B cell (primary cell): ENCODE results near the gene DSCAML1. TPM values are rescaled to one million over a fixed set of nuclear protein-coding genes. Genes with fewer than 3 reads are reported as not detected.

Source experiments
- ATAC-seq: fragments of 200-7000 bp; cut with Tn5 transposase; one replicate; pipeline ENCODE4 v1.10.0; 2021; ENCODE audit warnings: low read depth, mild to moderate bottlenecking, moderate number of reproducible peaks, moderate library complexity
- CTCF ChIA-PET: fragments of 350-600 bp; sonication (Branson Sonifier 250); formaldehyde crosslinking; loops from one replicate; lab custom pipeline; 2021; ENCODE audit warnings: antibody characterized with exemption, inconsistent platforms; lab: Charles Lee
- POLR2A ChIA-PET: fragments of 350-600 bp; sonication (Branson Sonifier 250); formaldehyde crosslinking; loops from one replicate; lab custom pipeline; 2021; ENCODE audit warnings: antibody characterized with exemption; lab: Charles Lee
- DNase-seq: peaks from one replicate; pipeline ENCODE4 v3.0.0; 2013
- H2AFZ ChIP-seq: 2 replicates; pipeline ENCODE4 v1.6.1; 2012; ENCODE audit warnings: mild to moderate bottlenecking, low read depth, low read length; ENCODE audit not compliant: insufficient read depth, poor library complexity, severe bottlenecking
- H3K27ac ChIP-seq, 2 donors: 1 replicate in 1 of 2; 2 replicates in 1 of 2; pipeline ENCODE4 v1.5.1; 2012 to 2013; ENCODE audit warnings: low read length in 2 of 2, mild to moderate bottlenecking in 2 of 2, moderate library complexity in 1 of 2
- H3K27me3 ChIP-seq, 4 experiments: fragments of 200-600 bp in 1 of 4; sonication (generic) in 1 of 4; replicated peaks in 1 of 4; 1 replicate in 2 of 4; 2 replicates in 2 of 4; pipeline versions ENCODE4 v1.6.1 to v1.7.0; 2013 to 2016; ENCODE audit warnings: low read length in 3 of 4, mild to moderate bottlenecking in 2 of 4, mixed read lengths in 1 of 4, moderate library complexity in 1 of 4; ENCODE audit not compliant: insufficient read depth in 4 of 4, control insufficient read depth in 3 of 4; ENCODE audit errors: control extremely low read depth in 1 of 4
- H3K36me3 ChIP-seq, 2 experiments: replicated peaks in 1 of 2; 1 replicate in 1 of 2; 2 replicates in 1 of 2; pipeline versions ENCODE4 v1.6.1 to v1.7.1; 2013; ENCODE audit warnings: low read length in 1 of 2; ENCODE audit not compliant: insufficient read depth in 2 of 2, control insufficient read depth in 1 of 2; ENCODE audit errors: control extremely low read depth in 1 of 2, extremely low read depth in 1 of 2
- H3K4me1 ChIP-seq, 2 donors: fragments of 200-600 bp in 1 of 2; sonication (generic) in 1 of 2; 1 replicate in 1 of 2; 2 replicates in 1 of 2; pipeline versions ENCODE4 v1.5.1 to v1.6.1; 2013 to 2017; ENCODE audit warnings: low read length in 2 of 2; ENCODE audit not compliant: control insufficient read depth in 2 of 2, insufficient read depth in 2 of 2
- H3K4me2 ChIP-seq: replicated peaks from 2 replicates; pipeline ENCODE3; 2012; ENCODE audit warnings: mild to moderate bottlenecking, low read depth, low read length; ENCODE audit not compliant: poor library complexity, severe bottlenecking
- H3K4me3 ChIP-seq, 5 experiments: fragments of 200-600 bp in 1 of 5; sonication (generic) in 1 of 5; 1 replicate in 3 of 5; 2 replicates in 2 of 5; pipeline versions ENCODE4 v1.5.1 to v1.7.0; 2011 to 2016; ENCODE audit warnings: low read length in 4 of 5, mild to moderate bottlenecking in 4 of 5, low read depth in 2 of 5, control low read depth in 1 of 5, moderate library complexity in 1 of 5; ENCODE audit not compliant: insufficient read depth in 1 of 5; ENCODE audit errors: control extremely low read depth in 1 of 5, extremely low read depth in 1 of 5
- H3K79me2 ChIP-seq: fragments of 200-600 bp; sonication (generic); one replicate; pipeline ENCODE4 v1.6.0; 2016; ENCODE audit warnings: low read length; ENCODE audit not compliant: control insufficient read depth, insufficient read depth
- H3K9ac ChIP-seq: fragments of 200-600 bp; sonication (generic); 2 replicates; pipeline ENCODE4 v1.6.1; 2017; ENCODE audit warnings: mild to moderate bottlenecking, low read length, moderate library complexity
- H3K9me3 ChIP-seq, 3 donors: one replicate each; pipeline versions ENCODE4 v1.6.1 to v1.7.1; 2013; ENCODE audit warnings: low read length in 2 of 3; ENCODE audit not compliant: control insufficient read depth in 2 of 3, insufficient read depth in 1 of 3; ENCODE audit errors: control extremely low read depth in 1 of 3
- H4K20me1 ChIP-seq: 2 replicates; pipeline ENCODE4 v1.6.0; 2012; ENCODE audit warnings: mild to moderate bottlenecking, low read length; ENCODE audit not compliant: insufficient read depth, control insufficient read depth, poor library complexity, severe bottlenecking
- H3K27ac Mint-ChIP-seq: one replicate; pipeline ENCODE4 v1.8.0; 2021; ENCODE audit warnings: mixed read lengths
- H3K27me3 Mint-ChIP-seq: one replicate; pipeline ENCODE4 v1.8.0; 2021; ENCODE audit warnings: mixed read lengths
- H3K4me1 Mint-ChIP-seq: one replicate; pipeline ENCODE4 v1.8.0; 2021; ENCODE audit warnings: mixed read lengths
- H3K4me3 Mint-ChIP-seq: one replicate; pipeline ENCODE4 v1.8.0; 2021; ENCODE audit warnings: mixed read lengths
- H3K9me3 Mint-ChIP-seq: one replicate; pipeline ENCODE4 v1.8.0; 2022; ENCODE audit warnings: mixed read lengths; ENCODE audit not compliant: insufficient read depth
- CTCF ChIP-seq: fragments of 200-600 bp; IDR thresholded peaks from one replicate; pipeline ENCODE4 v1.8.0; 2022; ENCODE audit warnings: antibody characterized with exemption, mild to moderate bottlenecking
- EZH2 ChIP-seq: IDR thresholded peaks from 2 replicates; pipeline ENCODE4 v1.6.1; 2012; ENCODE audit warnings: borderline replicate concordance, low read depth, mild to moderate bottlenecking, moderate library complexity, low read length; ENCODE audit not compliant: insufficient read depth, poor library complexity, severe bottlenecking
- WGBS: methylation state at CpG from one replicate; pipeline ENCODE4 v1.1.5; 2013; ENCODE audit warnings: missing lambda C conversion rate; ENCODE audit not compliant: insufficient coverage; 5-methylcytosine and 5-hydroxymethylcytosine counted together
- intact Hi-C: fragments of 100-400 bp; cut with micrococcal nuclease; formaldehyde crosslinking; loops from one replicate; pipeline ENCODE4 v1.10.0; 2022
- polyA plus RNA-seq: library from polyadenylated mRNA; depleted of rRNA; stranded (reverse); fragments of >200 nt; gene quantifications from 2 replicates; pipeline ENCODE4 v1.2.3, GENCODE V29; 2012
- total RNA-seq, 2 donors: library from RNA; stranded (reverse); fragments of 120-200 nt in 1 of 2; gene quantifications; 1 replicate in 1 of 2; 2 replicates in 1 of 2; pipeline versions ENCODE4 v1.2.3 to v1.2.4, GENCODE V29; 2013 to 2022

Gene DSCAML1
- total and polyA plus RNA-seq, 2 donors (not counting 1 experiment from before 2014, with no cell fraction given): 1.2 to 6.2 TPM

DNA sequence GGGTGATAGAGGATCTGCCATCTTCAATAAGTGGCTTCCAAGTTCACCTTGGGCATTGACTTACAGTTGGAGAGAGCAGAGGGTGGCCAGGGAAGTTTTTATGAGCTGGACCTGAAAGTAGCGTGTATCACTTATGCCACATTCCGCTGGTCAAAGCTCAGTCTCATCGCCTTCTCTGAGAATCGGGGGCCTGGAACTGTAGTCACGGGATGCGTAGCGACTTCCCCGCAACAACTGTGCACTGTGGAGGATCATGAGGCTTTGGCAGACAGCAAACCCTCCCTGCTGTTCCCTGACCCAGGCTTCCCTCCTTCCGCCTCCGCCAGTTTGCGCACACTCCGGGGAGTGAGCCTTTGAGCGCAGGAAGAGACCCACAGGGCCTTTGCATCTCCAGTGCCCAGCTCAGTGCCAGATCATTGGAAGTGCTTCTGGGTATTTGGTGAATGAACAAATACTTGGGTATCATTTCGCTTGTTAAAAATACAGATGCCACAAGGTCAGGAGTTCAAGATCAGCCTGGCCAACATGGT lies 373.9 kb downstream of the DSCAML1 start:
- 89% methylated on average over 14 of the region's 14 CpGs for WGBS

More for the DNA sequence above, 373.9 kb downstream of the DSCAML1 start:
- no peak for DNase-seq
- Mint-ChIP-seq H3K4me1 (peaks cover 8% of the 10 kb centered on the region), H3K4me3 (no peak overlapping the region), H3K9me3 (no peaks in the 10 kb centered on the region), H3K27me3 (peaks cover 5% of the 10 kb centered on the region), H3K27ac (no peak overlapping the region)
- peaks cover 0 to 8% of the 10 kb centered on the region in 2 donors for H3K4me1 ChIP-seq
- no peaks in the 10 kb centered on the region for H4K20me1 ChIP-seq
- H2AFZ ChIP-seq: no peak overlapping the region
- no peak overlapping the region for H3K4me2 ChIP-seq
- H3K4me3 ChIP-seq: no peak overlapping the region
- no peaks in the 10 kb centered on the region for H3K36me3 ChIP-seq
- no peak for TF ChIP-seq EZH2
- no peak for TF ChIP-seq CTCF
- intact Hi-C loops: no loop called here
- ChIA-PET POLR2A (no interaction called here), CTCF (interaction anchor here (0.7 kb wide), 1 partner anchor 523 kb away, joined by 3 read pairs; no protein-coding TSS in a partner anchor)
- H3K27me3 ChIP-seq: peaks cover 0 to 13% (median 0%) of the 10 kb centered on the region in 4 experiments
- no peak overlapping the region for H3K27ac ChIP-seq
- peaks cover 0 to under 1% (median 0%) of the 10 kb centered on the region in 3 donors for H3K9me3 ChIP-seq
- no peak for ATAC-seq
- H3K9ac ChIP-seq: no peak overlapping the region
- no peaks in the 10 kb centered on the region for H3K79me2 ChIP-seq
